Measurements from ENCODE around the gene SLX4IP. TPM values are rescaled to one million over a fixed set of nuclear protein-coding genes. Genes with fewer than 3 reads are reported as not detected.

The SLX4IP gene
- total RNA-seq, 1 experiment from 2014 or later = 1.7 TPM

DNA sequence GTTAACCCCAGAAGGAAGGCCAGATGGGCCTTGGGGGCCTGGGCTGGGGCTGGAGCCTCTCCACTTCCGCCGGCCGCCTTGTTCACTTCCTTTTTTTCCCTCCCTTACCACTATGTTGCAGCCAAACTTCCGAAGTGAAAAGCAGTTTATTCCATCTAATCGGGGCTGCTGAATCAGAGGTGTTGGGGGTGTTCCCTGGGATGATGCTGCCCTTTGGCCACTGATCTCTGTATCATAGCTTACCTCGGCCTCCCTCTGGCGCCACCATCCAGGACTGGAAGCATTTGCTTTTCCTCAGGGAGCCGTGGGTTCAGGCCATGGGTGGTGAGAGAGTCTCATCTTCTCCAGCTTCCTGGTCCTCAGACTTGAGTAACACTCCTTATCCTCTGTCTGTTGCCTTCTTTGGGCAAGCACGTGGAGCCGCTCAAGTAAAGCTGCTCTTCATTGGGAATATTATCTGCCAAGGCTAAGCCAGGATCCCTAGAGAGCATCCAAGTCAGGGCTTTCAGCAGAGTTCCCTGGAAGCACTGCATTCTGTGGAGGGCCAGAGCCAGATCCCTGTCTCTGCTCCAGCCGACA is 39.6 kb downstream of the SLX4IP start:
- Histone ChIP-seq H3K4me3 (no peak overlapping the region), H3K36me3 (no peaks in the 10 kb centered on the region), H3K9me3 (no peaks in the 10 kb centered on the region), H3K27me3 (no peaks in the 10 kb centered on the region)
- no peak for DNase-seq

DNA sequence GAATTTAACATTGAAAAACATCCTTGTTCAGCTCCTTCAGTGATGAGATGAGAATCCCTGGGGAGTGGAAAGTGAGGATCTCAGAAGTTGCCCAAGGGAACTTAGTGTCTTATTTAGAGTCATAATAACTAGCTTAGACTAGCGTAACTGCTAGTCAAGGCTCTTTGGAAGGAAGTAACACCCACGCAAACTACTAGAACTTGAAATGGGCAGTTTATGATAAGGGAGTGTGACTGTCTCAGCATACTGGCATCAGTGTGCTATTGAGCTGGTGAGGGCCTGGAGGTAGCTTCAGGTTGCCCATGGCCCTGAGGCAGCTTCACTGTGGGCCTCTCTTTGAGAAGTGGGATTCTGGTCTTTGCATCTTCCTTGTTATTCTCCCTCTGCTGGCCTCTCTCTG is 40.1 kb downstream of the SLX4IP start:
- Histone ChIP-seq H3K9me3 (no peaks in the 10 kb centered on the region), H3K4me3 (no peak overlapping the region), H3K27me3 (no peaks in the 10 kb centered on the region), H3K36me3 (no peaks in the 10 kb centered on the region)
- no peak for DNase-seq

DNA sequence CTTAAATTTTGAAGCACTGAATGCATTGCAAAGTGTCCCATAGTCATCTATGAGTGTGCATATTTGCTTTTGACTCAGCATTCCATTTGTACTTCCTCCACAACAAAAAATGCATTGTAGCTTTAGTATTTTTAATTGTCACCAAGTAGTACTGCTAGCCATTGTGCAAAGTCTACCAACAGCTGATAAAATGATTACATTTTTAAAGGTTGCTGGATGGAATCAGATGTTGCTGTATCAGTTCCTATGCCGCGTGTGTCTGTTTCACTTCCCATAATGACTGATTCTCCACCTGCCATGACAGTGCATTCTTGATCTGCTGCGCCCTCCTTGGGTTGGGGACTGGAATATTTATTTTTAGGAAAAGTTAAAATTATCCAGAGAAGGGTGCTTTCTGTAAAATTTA is 41.2 kb downstream of the SLX4IP start:
- H3K9me3 ChIP-seq = no peaks in the 10 kb centered on the region
- H3K27me3 ChIP-seq = no peaks in the 10 kb centered on the region
- no peak overlapping the region for H3K4me3 ChIP-seq
- H3K36me3 ChIP-seq = no peaks in the 10 kb centered on the region
- DNase-seq = no peak

DNA sequence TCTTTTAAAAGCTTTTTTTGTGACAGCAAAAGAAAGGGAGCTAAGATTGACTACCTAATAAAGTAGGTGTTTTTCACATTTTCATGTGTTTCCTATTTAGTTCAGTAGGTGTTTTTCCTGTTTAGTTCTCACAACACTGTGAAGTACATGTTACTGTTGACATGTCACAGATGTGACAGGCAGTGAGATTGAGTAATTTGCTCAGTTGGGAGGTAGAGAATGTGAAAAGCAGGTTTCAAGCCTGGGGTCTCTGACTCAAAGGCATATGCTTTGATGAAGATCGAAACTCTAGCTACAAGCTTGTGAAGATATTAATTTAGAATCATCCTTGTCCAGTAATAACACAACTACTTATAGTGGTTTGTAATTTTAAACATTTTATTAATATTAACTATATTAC is 43.1 kb downstream of the SLX4IP start:
- DNase-seq = no peak
- no peaks in the 10 kb centered on the region for H3K36me3 ChIP-seq

DNA sequence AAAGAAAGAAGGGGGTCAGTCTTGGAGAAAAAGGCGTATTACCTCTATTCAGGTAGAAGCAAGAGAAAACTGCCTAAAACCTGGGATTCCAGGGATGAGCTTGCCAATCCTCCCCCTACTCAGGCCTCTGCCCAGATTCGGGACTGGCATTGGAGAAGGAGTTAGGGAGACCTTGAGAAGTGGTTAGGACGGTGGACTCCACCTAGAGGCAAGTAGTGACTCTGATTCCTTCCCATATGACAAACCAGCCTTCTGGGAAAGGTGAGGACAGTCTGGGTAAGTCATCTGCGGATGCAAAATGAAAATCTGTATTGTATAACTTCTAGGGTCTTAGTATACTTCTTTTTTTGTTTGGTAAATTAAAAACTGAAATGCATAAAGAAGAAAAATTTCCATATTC is 43.8 kb downstream of the SLX4IP start:
- DNase-seq = no peak
- Histone ChIP-seq H3K9me3 (no peaks in the 10 kb centered on the region), H3K4me3 (no peak overlapping the region), H3K27me3 (no peaks in the 10 kb centered on the region), H3K36me3 (no peaks in the 10 kb centered on the region)

More for the DNA sequence above, 43.1 kb downstream of the SLX4IP start:
- Histone ChIP-seq H3K27me3 (no peaks in the 10 kb centered on the region), H3K9me3 (no peaks in the 10 kb centered on the region), H3K4me3 (no peak overlapping the region)

DNA sequence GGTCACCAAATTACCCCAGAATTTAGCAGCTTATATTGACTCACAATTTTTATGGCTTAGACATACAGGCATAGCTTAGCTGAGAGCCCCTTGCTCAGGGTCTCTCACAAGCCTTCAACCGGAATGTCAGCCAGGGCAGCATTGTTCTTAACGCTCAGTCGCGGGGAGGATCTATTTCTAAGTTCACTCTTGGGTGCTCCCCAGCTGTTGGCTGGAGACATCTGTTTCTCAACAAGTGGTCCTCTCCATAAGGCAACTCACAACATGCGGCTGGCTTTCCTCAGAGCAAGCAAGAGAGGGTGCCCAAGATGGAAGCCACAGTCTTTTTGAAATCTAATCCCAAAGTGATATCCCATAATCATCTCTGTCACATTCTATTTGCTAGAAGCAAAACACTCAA is 46.6 kb downstream of the SLX4IP start:
- DNase-seq = no peak

DNA sequence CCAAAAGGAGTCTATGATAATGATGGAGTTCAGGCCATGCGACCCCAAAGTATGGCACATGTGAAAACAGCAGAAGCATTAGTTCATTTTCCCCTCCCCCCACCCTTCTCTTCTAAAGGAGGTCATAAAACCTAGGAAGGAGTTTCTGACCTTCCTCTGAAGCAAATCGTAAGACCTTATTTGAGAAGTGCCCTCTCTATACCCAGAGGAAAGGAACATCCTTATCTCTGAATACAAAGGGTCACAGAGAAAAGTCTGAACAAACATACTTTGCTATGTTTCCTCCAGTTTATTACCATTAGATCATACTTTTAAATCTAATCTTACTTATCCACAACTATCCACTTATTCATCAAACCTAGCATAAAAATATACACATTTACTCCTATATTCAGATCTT is 48.6 kb downstream of the SLX4IP start:
- DNase-seq = no peak
- Histone ChIP-seq H3K4me3 (no peak overlapping the region), H3K9me3 (no peaks in the 10 kb centered on the region), H3K27me3 (no peaks in the 10 kb centered on the region), H3K36me3 (no peaks in the 10 kb centered on the region)

More for the DNA sequence above, 46.6 kb downstream of the SLX4IP start:
- Histone ChIP-seq H3K4me3 (no peak overlapping the region), H3K27me3 (no peaks in the 10 kb centered on the region), H3K9me3 (no peaks in the 10 kb centered on the region), H3K36me3 (no peaks in the 10 kb centered on the region)

DNA sequence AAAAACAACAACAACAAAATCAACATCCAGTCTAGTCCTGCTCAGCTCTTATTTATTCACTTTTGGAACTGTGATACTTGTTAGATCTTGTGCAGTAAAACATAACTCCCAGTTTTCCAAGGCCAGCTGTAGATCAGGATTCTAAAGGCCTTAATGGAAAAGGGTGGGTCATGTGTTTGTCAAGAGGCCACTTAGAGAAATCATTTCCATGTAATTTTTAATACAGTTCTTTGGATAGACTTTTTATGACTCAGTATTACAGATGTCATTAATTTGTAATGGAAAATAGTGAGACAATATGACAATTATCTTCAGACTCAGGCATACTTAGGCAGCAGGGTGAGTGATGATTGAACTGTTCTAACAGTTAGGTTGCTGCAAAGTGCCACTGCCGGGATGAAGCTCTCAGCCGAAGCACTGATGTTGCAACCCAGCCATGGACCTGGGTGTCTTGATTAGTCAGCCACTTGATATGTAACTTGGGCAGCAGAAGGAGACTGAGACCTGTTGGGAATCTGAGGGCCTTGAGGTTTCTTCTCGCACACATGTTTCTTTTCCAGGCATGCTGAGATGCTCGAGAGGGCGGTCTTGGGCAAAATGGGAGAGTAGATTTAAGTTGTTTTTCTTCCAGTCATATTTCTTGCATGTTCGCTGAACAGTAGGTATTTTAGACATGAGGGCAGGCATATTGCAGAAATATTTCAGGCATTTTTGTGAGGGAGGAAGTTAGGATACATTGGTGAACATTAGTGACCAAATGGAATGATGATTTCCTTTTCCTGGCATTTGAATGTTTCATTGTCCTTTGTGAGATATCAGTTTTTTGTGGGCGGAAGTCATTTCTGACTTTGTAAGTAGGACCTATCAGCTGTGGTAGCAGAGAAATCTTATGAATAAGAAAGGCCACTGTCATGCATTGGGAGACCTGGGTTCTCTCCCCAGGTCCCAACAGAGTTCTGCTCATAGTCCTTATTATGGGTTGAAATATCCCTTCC is 52.3 kb downstream of the SLX4IP start:
- no peak for DNase-seq
- Histone ChIP-seq H3K9me3 (no peaks in the 10 kb centered on the region), H3K27me3 (no peaks in the 10 kb centered on the region), H3K36me3 (no peaks in the 10 kb centered on the region), H3K4me3 (no peak overlapping the region)

DNA sequence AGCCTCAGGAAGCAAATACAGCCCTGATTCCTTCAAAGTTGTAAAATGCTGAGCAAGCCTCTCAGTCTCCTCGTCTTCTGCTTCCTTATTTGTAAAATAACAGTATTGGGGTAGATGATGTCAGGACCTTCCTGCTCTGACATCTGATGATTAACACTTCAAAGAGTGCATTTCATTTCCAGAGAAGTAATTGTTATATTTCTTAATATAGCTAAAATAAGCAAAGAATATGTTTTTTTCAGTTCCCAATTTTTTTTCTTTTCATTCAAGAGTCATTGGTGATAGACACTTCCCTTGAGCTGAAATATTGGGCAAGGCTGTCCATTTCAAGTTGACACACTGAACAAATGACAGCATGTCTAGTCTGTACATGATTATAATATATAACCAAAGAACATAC is 53.4 kb downstream of the SLX4IP start:
- DNase-seq = no peak
- Histone ChIP-seq H3K9me3 (no peaks in the 10 kb centered on the region), H3K4me3 (no peak overlapping the region), H3K27me3 (no peaks in the 10 kb centered on the region), H3K36me3 (no peaks in the 10 kb centered on the region)

DNA sequence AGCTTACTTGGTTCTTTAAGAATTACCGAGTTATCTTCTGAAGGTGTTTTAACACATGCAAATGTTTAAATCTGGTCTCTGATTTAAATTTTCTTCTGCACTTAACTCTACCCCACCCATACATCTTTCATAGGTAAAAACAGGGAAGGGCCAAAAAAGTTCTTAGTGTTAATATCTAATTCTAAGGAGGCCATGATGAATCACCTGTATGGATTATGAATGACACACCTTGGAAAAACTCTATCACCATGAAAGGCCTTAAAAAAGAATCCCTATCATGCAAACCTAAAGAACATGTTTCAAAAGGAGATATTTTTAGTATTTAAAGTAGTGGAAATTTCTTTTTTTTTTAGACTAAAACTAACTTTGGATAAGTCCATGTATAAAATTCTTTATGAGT is 54.7 kb downstream of the SLX4IP start:
- Histone ChIP-seq H3K4me3 (no peak overlapping the region), H3K27me3 (no peaks in the 10 kb centered on the region), H3K9me3 (no peaks in the 10 kb centered on the region), H3K36me3 (no peaks in the 10 kb centered on the region)
- no peak for DNase-seq

DNA sequence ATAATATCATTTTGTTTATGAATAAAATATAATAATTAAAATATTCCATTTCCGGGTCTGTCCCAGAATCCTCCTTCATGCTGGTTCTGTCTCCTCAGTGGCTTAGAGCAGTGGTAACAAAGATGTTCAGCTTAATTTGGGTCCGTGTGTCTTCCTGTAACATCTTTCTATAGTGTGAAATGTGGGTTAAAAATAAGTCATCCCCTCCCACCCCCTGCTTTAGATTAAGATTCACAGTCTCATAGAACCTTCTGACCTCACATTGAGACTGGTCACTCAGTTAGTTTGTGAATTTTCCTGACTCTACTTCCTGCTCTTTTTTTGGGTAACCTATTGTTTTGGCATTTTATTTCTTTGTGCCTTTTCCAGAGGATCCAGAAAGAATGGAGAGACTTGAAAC is 55.2 kb downstream of the SLX4IP start:
- DNase-seq = no peak
- Histone ChIP-seq H3K9me3 (no peaks in the 10 kb centered on the region), H3K27me3 (no peaks in the 10 kb centered on the region), H3K36me3 (no peaks in the 10 kb centered on the region), H3K4me3 (no peak overlapping the region)

DNA sequence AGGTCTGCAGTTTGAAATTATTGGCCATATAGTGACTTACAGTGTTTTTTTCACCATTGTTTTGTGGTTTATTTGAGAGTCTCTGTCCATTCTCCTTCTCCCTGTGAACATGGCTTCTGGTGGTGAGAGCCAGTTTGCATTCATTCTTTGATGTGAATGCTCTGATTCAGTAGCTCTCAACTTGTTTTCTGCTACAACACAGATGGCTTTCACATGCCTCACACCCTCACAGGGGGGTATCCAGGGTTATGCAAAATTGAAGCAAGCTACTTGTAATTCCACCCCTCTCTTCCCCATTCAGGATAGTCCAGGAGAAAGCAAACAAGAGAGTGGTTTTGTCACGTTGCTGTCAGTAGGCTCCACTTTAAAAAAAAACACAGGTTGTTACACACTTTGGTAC is 55.6 kb downstream of the SLX4IP start:
- DNase-seq = no peak

DNA sequence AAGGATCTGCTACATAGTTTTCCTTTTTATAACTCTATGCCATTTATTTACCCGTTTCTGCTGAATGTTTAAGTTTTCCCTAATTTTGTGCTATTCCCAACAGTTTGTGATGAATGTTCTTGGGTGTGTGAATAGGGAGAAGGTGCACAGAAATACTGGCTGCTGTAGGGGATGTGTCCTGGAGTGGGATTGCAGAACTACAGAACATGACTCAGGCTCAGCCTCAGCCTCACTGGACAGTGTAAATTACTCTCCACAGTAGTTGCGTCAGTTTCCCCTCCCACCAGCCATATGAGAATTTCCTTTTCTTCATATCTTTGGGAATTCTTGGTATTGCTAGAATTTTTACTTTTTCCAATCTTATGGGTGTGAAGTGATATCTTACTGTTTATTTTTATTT is 57.0 kb downstream of the SLX4IP start:
- Histone ChIP-seq H3K4me3 (no peak overlapping the region), H3K9me3 (no peaks in the 10 kb centered on the region), H3K27me3 (no peaks in the 10 kb centered on the region), H3K36me3 (no peaks in the 10 kb centered on the region)
- no peak for DNase-seq

More for the DNA sequence above, 55.6 kb downstream of the SLX4IP start:
- Histone ChIP-seq H3K9me3 (no peaks in the 10 kb centered on the region), H3K27me3 (no peaks in the 10 kb centered on the region), H3K4me3 (no peak overlapping the region), H3K36me3 (no peaks in the 10 kb centered on the region)

DNA sequence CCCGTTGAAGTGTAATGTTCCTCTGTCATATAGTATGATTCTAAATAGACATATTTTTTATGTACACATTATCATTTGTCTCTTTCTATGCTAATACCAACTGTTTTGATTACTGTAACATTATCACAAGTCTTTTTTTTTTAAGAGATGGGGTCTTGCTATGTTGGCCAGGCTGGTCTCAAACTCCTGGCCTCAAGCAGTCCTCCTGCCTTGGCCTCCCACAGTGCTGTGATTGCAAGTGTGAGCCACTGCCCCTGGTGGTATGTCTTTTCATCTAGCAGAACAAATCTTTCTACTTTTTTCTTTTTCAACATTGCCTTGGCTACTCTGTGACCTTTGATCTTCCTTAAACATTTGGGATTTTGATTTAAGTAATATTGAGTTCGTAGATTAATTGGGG is 57.7 kb downstream of the SLX4IP start:
- Histone ChIP-seq H3K4me3 (no peak overlapping the region), H3K9me3 (no peaks in the 10 kb centered on the region), H3K36me3 (no peaks in the 10 kb centered on the region), H3K27me3 (no peaks in the 10 kb centered on the region)
- no peak for DNase-seq

DNA sequence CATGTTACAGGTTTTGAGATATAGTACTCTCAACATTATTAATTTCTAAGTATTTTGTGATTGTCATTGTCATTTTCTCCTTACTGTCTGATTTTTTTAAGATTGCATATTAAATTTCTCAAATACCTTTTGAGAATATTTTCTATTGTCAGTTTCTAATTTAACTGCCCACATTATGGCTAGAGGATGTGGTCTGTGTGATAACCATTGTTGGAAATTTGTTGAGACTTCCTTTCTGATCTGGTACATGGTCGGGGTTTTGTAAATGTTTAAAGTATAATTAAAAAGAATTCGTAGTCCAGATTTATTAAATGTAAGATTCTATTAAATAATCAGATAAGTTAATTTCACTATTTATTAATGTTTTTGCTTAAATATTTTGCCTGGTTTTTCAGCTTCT is 60.1 kb downstream of the SLX4IP start:
- Histone ChIP-seq H3K27me3 (no peaks in the 10 kb centered on the region), H3K36me3 (no peaks in the 10 kb centered on the region), H3K9me3 (no peaks in the 10 kb centered on the region), H3K4me3 (no peak overlapping the region)
- no peak for DNase-seq

DNA sequence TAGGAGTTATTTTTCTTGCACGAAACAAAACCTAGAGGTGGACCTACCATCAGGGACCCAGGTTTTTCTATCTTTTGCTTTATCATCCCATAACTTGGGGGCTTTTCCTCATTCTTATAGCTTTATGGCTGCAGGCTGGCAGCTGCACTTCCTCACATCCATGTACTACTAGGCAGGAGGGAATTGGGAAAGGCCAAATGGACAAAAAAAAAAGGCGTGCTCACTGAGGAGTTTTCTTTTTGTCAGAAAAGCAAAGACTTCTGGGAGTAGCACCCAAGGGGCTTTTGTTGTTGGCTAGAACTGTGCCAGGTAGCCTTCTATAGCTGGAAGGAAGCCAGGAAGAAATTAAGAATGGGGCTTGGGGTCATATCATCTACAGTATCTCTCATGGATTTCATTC is 61.4 kb downstream of the SLX4IP start:
- no peak for DNase-seq
- no peak overlapping the region for H3K4me3 ChIP-seq
- H3K27me3 ChIP-seq = no peaks in the 10 kb centered on the region
- no peaks in the 10 kb centered on the region for H3K9me3 ChIP-seq
- no peaks in the 10 kb centered on the region for H3K36me3 ChIP-seq

DNA sequence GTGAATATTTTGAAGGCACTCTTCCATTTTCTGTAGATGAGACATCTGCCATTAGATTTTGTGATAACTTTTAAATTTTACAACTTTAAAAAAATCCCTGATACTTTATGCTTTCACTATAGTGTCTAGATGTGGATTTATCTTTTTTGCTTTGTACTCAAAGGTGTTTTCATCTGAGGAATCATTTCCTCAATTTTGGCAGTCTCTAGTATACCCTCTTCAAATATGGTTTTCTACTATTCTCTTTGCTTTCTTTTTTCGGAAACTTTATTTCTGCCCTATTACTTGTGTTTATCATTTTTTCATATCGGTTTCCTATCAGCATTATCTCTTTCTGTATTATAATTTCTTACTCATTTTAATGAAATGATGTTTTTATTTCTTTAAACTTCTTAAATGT is 62.2 kb downstream of the SLX4IP start:
- no peak for DNase-seq

DNA sequence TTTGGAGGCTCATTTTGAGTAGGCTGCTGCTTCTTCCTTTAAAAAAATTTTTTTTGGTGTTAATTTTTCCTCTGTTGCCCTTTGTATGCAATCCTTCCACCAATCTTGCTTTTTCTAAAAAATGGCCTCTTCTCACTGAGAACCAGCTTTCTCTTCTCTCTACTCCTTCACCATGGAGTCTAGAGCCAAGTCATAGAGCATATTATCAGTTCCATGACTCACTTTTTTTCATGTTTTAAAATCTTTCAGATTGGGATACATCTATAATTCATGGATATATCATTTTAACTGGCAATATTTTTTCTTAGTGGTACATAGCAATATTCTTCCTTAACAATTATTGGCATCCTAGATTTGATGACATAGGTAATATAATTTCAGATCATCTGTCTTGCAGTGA is 62.7 kb downstream of the SLX4IP start:
- no peaks in the 10 kb centered on the region for H3K27me3 ChIP-seq
- no peak overlapping the region for H3K4me3 ChIP-seq
- H3K36me3 ChIP-seq = no peaks in the 10 kb centered on the region
- no peak for DNase-seq
- H3K9me3 ChIP-seq = no peaks in the 10 kb centered on the region

More for the DNA sequence above, 62.2 kb downstream of the SLX4IP start:
- H3K9me3 ChIP-seq = no peaks in the 10 kb centered on the region
- H3K27me3 ChIP-seq = no peaks in the 10 kb centered on the region
- H3K36me3 ChIP-seq = no peaks in the 10 kb centered on the region
- H3K4me3 ChIP-seq = no peak overlapping the region

Data from MG63 (cell line).